ENCODE data around the gene ADGRG4.

ADGRG4 gene

DNA sequence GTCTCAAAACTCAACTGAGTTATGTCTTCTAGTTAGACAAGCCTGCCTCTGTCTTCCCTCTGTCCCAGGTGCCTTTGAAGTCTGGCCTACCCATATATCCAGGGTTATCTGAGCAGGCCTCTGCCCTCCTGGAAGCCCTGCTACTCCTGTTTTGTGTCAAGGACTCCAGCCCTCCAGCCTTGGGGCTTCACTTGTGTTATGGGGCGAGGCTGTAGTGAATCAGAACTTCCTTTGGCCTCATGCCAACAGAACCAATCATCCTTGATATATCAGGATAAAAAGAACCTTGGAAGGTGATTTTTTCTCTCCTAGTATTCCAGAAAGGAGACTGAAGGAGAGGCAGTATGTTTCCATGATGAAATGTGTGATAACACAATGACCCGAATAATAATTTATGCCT is 8.9 kb upstream of the ADGRG4 start:
- no peak for DNase-seq (ENCODE audit: low read depth in 1 of 2, low spot score in 1 of 2)
- Histone ChIP-seq H3K4me3 (replicated peaks; ENCODE audit: insufficient read depth, low read length) (no peak overlapping the region), H3K27ac (replicated peaks) (no peak overlapping the region), H3K27me3 (ENCODE audit: insufficient read depth, poor library complexity, severe bottlenecking) (no peaks in the 10 kb centered on the region)
- TF ChIP-seq CTCF (IDR thresholded peaks at IDR 0.05; ENCODE audit: insufficient read depth, low read length) (no peak), REST (IDR thresholded peaks at IDR 0.05; ENCODE audit: insufficient replicate concordance, low read depth) (no peak), SPI1 (IDR thresholded peaks at IDR 0.05; ENCODE audit: borderline replicate concordance, low read depth) (no peak), GABPA (IDR thresholded peaks at IDR 0.05; ENCODE audit: low read depth) (no peak), POLR2AphosphoS5 (IDR thresholded peaks at IDR 0.05; ENCODE audit: low read depth) (no peak)

DNA sequence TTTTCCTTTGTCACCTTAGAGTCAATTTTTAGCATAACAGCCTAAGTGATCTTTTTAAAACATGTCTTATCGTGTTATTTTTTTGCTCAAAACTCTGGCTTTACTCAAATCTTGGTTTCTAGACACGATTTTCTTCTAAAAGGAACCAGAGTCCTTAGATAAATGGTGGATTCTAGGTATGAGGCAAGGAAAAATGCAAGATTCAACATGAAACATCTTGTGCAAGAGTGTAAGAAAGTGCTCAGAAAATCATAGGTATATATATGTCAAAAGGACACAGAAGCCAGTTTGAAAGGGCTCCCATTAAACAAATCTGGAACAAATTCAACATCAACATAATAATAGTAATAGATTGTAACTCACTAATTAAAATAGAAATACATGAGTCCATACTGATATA is 8.1 kb upstream of the ADGRG4 start:
- no peak for DNase-seq (ENCODE audit: low read depth in 1 of 2, low spot score in 1 of 2)
- Histone ChIP-seq H3K27me3 (ENCODE audit: insufficient read depth, poor library complexity, severe bottlenecking) (no peaks in the 10 kb centered on the region), H3K27ac (replicated peaks) (no peak overlapping the region), H3K4me3 (replicated peaks; ENCODE audit: insufficient read depth, low read length) (no peak overlapping the region)
- TF ChIP-seq GABPA (IDR thresholded peaks at IDR 0.05; ENCODE audit: low read depth) (no peak), POLR2AphosphoS5 (IDR thresholded peaks at IDR 0.05; ENCODE audit: low read depth) (no peak), REST (IDR thresholded peaks at IDR 0.05; ENCODE audit: insufficient replicate concordance, low read depth) (no peak), SPI1 (IDR thresholded peaks at IDR 0.05; ENCODE audit: borderline replicate concordance, low read depth) (no peak), CTCF (IDR thresholded peaks at IDR 0.05; ENCODE audit: insufficient read depth, low read length) (no peak)

DNA sequence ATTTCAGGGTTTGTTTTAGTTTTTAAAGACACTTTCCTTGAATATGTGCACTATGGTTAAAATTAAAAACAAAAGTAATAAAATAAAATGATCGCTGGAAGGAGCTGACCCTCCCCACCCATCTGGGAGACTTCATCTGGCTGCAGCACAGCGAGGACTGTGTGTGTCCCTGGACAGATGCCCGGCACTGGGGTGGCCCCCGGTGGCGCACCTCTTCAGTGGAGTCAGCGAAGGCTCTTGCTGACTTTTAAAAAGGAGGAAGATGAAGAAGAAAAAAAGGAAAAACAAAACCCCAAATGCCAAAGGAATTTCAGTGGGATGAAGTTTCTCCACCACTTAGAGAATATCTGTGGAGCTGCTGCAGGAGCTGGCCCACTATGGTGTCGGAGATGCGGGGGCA is 5.4 kb upstream of the ADGRG4 start:
- H3K4me3 ChIP-seq (replicated peaks; ENCODE audit: insufficient read depth, low read length): no peak overlapping the region
- no peaks in the 10 kb centered on the region for H3K27me3 ChIP-seq (ENCODE audit: insufficient read depth, poor library complexity, severe bottlenecking)
- TF ChIP-seq SPI1 (IDR thresholded peaks at IDR 0.05; ENCODE audit: borderline replicate concordance, low read depth) (no peak), GABPA (IDR thresholded peaks at IDR 0.05; ENCODE audit: low read depth) (no peak), CTCF (IDR thresholded peaks at IDR 0.05; ENCODE audit: insufficient read depth, low read length) (no peak), POLR2AphosphoS5 (IDR thresholded peaks at IDR 0.05; ENCODE audit: low read depth) (no peak), REST (IDR thresholded peaks at IDR 0.05; ENCODE audit: insufficient replicate concordance, low read depth) (no peak)
- H3K27ac ChIP-seq (replicated peaks): no peak overlapping the region
- DNase-seq (ENCODE audit: low read depth in 1 of 2, low spot score in 1 of 2): no peak

All from HL-60 (cell line).